Mesothelial cell of epicardium (in vitro differentiated cells): ENCODE results near the gene ACP6. TPM values are rescaled to one million over a fixed set of nuclear protein-coding genes. Genes with fewer than 3 reads are reported as not detected.
A peak's percentile ranks its signal among the peaks of the same experiment; 100 is the strongest.
"Not testable (repeated sequence)": the region's sequence is repeated elsewhere in the genome, so short reads cannot be mapped to it uniquely, and the experiment has no call there.

Source experiments
- DNase-seq, 2 experiments: peaks; one replicate each; pipeline ENCODE4 v3.0.0; 2021; ENCODE audit warnings: low spot score in 2 of 2; ENCODE audit not compliant: unreplicated experiment in 2 of 2
- H3K27ac Mint-ChIP-seq: 2 replicates; pipeline ENCODE4 v1.8.0; 2021; ENCODE audit warnings: mixed read lengths
- H3K27me3 Mint-ChIP-seq: 2 replicates; pipeline ENCODE4 v1.8.0; 2021; ENCODE audit warnings: low read depth, mixed read lengths
- H3K36me3 Mint-ChIP-seq: 2 replicates; pipeline ENCODE4 v1.8.0; 2021; ENCODE audit warnings: mixed read lengths
- H3K4me1 Mint-ChIP-seq: 2 replicates; pipeline ENCODE4 v1.8.0; 2021; ENCODE audit warnings: mixed read lengths
- H3K4me3 Mint-ChIP-seq: 2 replicates; pipeline ENCODE4 v1.8.0; 2021; ENCODE audit warnings: mild to moderate bottlenecking, moderate library complexity, mixed read lengths
- H3K9me3 Mint-ChIP-seq: 2 replicates; pipeline ENCODE4 v1.8.0; 2021; ENCODE audit warnings: mixed read lengths
- CTCF ChIP-seq: fragments of 200-600 bp; sonication (generic); IDR thresholded peaks from one replicate; pipeline ENCODE4 v1.5.0; 2021; ENCODE audit warnings: antibody characterized with exemption; ENCODE audit not compliant: unreplicated experiment
- total RNA-seq: library from RNA; stranded (reverse); gene quantifications from 3 replicates; pipeline ENCODE4 v1.2.1, GENCODE V29; 2021

Gene ACP6
- total RNA-seq, 1 donor from 2014 or later = 23.1 TPM

DNA sequence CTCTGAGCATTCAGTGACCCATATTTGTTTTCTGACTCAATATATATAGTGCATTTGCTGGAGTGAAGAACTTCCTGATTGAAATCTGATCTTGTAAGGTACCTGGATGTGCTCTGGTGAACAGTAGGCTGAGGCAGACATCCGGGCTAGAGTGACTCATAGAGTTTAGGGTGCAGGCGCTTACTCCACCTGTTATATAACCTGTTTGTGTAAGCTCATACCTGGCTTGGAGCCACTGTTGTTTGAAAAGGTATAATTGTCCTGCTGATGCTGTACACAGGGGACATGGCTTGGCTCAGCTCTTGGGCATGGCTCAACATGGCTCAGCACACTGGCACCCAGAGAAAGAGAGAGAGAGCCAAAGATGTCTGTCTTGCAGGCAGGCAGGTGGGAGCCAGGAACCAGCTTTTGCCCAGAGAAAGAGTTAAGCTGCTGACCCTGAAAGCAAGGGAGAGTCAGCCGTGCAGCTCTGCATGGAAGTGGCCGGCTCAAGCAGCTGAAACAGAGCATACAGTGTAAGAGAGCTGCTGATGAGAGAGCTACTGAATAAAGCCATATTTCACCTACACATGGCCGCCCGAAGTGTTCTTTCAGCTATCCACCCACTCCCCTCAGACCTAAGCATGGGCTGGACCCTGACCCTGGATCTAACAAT lies 46.9 kb upstream of the ACP6 start:
- Mint-ChIP-seq H3K4me1 (peaks cover 4% of the 10 kb centered on the region), H3K9me3 (peaks cover 5% of the 10 kb centered on the region), H3K27me3 (peaks cover 14% of the 10 kb centered on the region), H3K27ac (no peak overlapping the region), H3K4me3 (no peak overlapping the region), H3K36me3 (no peaks in the 10 kb centered on the region)
- DNase-seq = no peak
- no peak for TF ChIP-seq CTCF

DNA sequence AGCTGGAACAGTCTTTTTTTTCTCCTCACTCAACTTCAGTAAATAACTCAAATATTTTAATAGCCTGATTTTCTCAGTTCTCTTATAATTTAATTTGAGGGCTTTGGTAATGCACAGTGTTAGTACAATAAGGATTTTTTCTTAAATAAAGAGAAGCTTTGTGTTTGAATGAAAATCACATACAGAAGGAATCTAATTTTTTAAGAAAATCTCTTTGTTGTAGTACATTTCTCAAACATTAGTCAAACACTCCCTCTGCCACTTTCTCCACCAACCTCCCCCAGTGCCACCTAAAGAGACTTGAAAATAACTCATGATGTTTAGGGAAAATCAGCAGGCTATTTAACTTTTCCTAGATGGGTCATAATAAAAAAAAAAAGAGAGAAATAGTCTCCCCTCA lies 42.3 kb upstream of the ACP6 start:
- Mint-ChIP-seq H3K4me1 (peaks cover 4% of the 10 kb centered on the region), H3K4me3 (no peak overlapping the region), H3K27me3 (peaks cover 38% of the 10 kb centered on the region), H3K9me3 (no peaks in the 10 kb centered on the region), H3K27ac (no peak overlapping the region), H3K36me3 (no peaks in the 10 kb centered on the region)
- no peak for TF ChIP-seq CTCF
- DNase-seq = no peak

DNA sequence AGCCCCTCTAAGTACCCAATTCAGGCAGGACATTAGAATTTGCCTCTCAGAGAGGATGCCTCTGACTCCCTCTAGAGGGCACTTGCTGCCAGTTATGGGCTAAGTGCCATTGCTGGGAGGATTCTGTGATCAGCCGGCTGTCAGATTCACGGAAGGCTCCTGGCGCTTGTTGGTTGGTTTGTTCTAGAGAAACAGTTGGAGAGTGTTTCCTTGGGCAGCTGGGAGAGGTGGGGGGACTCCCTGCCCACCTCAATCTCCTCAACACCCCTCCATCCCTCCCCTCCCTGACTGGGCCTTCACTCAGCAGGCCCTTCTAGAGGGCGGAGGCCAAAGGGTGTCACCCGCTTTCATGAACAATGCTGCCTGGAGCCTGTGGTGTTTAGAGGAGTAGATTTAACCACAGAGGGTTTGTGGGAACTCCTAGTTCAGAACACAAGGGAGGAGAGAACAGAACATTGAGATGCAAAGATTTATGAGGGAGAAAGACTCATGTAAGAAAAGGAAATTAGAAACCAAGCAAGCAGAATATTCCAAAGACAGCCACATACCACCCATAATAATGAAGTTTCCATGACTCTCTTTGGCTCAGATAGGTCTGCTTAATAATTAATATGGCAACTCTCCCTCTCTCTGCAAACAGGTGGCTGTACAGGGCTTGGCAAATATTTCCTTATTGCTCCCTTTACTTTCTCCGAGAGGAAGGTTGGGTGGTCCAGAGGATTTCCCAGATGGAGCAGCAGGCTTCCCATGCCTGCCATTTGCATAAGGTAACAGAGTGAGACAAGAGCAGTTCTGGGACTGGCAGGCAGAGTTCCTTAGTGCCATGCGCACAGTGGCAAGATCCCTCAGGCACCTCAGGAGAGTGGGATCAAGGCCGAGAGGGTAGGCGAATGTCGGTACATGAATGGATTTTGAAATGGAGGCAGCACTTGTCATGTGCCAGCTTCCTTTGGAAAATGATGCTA lies 30.0 kb upstream of the ACP6 start:
- H3K27me3 Mint-ChIP-seq = peaks cover 18% of the 10 kb centered on the region
- H3K27ac Mint-ChIP-seq = no peak overlapping the region
- no peaks in the 10 kb centered on the region for H3K9me3 Mint-ChIP-seq
- peak in 1 of 2 experiments; percentile 64 for DNase-seq
- peak; percentile 47 for TF ChIP-seq CTCF
- H3K4me3 Mint-ChIP-seq = no peak overlapping the region
- H3K36me3 Mint-ChIP-seq = no peaks in the 10 kb centered on the region
- no peaks in the 10 kb centered on the region for H3K4me1 Mint-ChIP-seq

DNA sequence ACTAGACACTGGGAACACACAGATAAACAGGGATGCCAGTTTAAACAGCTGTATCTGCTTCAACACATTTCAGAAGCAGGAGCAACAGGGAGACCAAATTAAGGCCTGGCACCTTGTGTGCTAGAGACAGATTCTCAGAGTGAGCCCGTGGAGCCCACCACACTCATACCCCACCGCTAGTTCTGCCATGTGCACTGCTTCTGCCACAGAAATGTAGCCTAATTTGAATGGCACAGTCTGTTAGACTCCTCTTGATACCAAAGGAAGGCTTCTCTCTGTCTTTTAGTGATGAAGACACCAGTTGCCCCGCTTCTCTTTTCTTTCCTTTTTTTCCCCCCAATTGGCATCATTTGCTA lies 29.3 kb upstream of the ACP6 start:
- H3K9me3 Mint-ChIP-seq = no peaks in the 10 kb centered on the region
- no peak for DNase-seq
- no peak overlapping the region for H3K27ac Mint-ChIP-seq
- peaks cover 19% of the 10 kb centered on the region for H3K27me3 Mint-ChIP-seq
- H3K4me1 Mint-ChIP-seq = no peaks in the 10 kb centered on the region
- no peak for TF ChIP-seq CTCF
- no peaks in the 10 kb centered on the region for H3K36me3 Mint-ChIP-seq
- H3K4me3 Mint-ChIP-seq = no peak overlapping the region

- TF ChIP-seq CTCF = no peak
- H3K27ac Mint-ChIP-seq = no peak overlapping the region
- no peak for DNase-seq
- no peaks in the 10 kb centered on the region for H3K4me1 Mint-ChIP-seq
- peaks cover 50% of the 10 kb centered on the region for H3K9me3 Mint-ChIP-seq
- no peaks in the 10 kb centered on the region for H3K36me3 Mint-ChIP-seq
- H3K4me3 Mint-ChIP-seq = no peak overlapping the region
- H3K27me3 Mint-ChIP-seq = peaks cover 3% of the 10 kb centered on the region
These were observed 12.9 kb upstream of the ACP6 start for GRCh38 chr1:147683163-147683763.

DNA sequence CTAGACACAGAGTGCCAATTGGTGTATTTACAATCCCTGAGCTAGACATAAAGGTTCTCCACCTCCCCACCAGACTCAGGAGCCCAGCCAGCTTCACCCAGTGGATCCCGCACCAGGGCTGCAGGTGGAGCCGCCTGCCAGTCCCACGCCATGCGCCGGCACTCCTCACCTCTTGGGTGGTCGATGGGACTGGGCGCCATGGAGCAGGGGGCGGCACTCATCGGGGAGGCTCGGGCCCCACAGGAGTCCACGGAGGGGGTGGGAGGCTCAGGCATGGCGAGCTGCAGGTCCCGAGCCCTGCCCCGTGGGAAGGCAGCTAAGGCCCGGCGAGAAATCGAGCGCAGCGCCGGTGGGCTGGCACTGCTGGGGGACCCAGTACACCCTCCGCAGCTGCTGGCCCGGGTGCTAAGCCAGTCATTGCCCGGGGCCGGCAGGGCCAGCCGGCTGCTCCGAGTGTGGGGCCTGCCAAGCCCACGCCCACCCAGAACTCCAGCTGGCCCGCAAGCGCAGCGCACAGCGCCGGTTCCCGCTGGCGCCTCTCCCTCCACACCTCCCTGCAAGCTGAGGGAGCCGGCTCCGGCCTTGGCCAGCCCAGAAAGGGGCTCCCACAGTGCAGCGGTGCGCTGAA lies 10.4 kb upstream of the ACP6 start:
- not testable (repeated sequence) for H3K36me3 Mint-ChIP-seq, H3K4me1 Mint-ChIP-seq

GRCh38 chr1:147677681-147678080 lies 7.4 kb upstream of the ACP6 start:
- not testable (repeated sequence) for H3K4me1 Mint-ChIP-seq, H3K4me3 Mint-ChIP-seq, DNase-seq

More for the DNA sequence above, 10.4 kb upstream of the ACP6 start:
- H3K9me3 Mint-ChIP-seq = peaks cover 57% of the 10 kb centered on the region
- H3K27me3 Mint-ChIP-seq, H3K4me3 Mint-ChIP-seq, DNase-seq, H3K27ac Mint-ChIP-seq: not testable (repeated sequence)

More at GRCh38 chr1:147677681-147678080, 7.4 kb upstream of the ACP6 start:
- not testable (repeated sequence) for H3K27ac Mint-ChIP-seq, H3K36me3 Mint-ChIP-seq, H3K27me3 Mint-ChIP-seq
- H3K9me3 Mint-ChIP-seq = peaks cover 42% of the 10 kb centered on the region
